ENCODE data around the gene THTPA. TPM values are rescaled to one million over a fixed set of nuclear protein-coding genes. Genes with fewer than 3 reads are reported as not detected.

THTPA gene
- total RNA-seq, 1 donor from 2014 or later: 19.3 TPM

DNA sequence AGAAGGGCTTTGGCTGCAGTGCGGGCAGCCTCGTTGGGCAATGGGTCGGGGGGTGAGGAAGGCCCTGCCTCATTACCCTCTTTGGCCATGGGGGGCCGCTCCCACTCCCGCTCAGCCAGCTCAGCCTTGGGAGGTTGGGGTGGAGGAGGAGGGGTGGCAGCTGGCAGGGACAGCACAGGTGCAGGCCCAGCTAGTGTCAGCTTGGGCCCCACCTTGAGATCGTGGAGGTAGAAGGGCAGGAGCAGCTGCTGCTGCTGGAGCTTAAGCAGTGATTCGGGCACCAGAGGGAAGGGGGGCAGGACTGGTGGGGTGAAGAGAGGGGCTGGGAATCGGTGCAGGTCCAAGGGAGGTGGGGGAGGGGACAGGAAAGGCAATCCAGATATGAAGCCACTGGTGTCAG, 30.5 kb upstream of the THTPA start:
- peaks cover 9% of the 10 kb centered on the region for H3K9me3 Mint-ChIP-seq (ENCODE audit: unreplicated experiment)
- peaks cover 4% of the 10 kb centered on the region for H3K4me1 Mint-ChIP-seq (ENCODE audit: low read depth, unreplicated experiment)
- H3K27me3 Mint-ChIP-seq (ENCODE audit: unreplicated experiment): peaks cover 15% of the 10 kb centered on the region
- H3K27ac Mint-ChIP-seq (ENCODE audit: unreplicated experiment): no peak overlapping the region
- no peak for DNase-seq
- no peak overlapping the region for H3K4me3 Mint-ChIP-seq (ENCODE audit: unreplicated experiment)
- H3K36me3 Mint-ChIP-seq (ENCODE audit: unreplicated experiment): peaks cover 5% of the 10 kb centered on the region
- no peak for TF ChIP-seq CTCF (IDR thresholded peaks at IDR 0.05; ENCODE audit: partially characterized antibody, unreplicated experiment)

- no peak for TF ChIP-seq CTCF (IDR thresholded peaks at IDR 0.05; ENCODE audit: partially characterized antibody, unreplicated experiment)
- H3K27me3 Mint-ChIP-seq (ENCODE audit: unreplicated experiment): peaks cover 13% of the 10 kb centered on the region
- H3K4me3 Mint-ChIP-seq (ENCODE audit: unreplicated experiment): no peak overlapping the region
- H3K9me3 Mint-ChIP-seq (ENCODE audit: unreplicated experiment): peaks cover 13% of the 10 kb centered on the region
- peaks cover 2% of the 10 kb centered on the region for H3K4me1 Mint-ChIP-seq (ENCODE audit: low read depth, unreplicated experiment)
- peak overlapping the region; percentile 45 for H3K27ac Mint-ChIP-seq (ENCODE audit: unreplicated experiment)
- H3K36me3 Mint-ChIP-seq (ENCODE audit: unreplicated experiment): no peaks in the 10 kb centered on the region
- no peak for DNase-seq
These were observed 27.5 kb upstream of the THTPA start for GRCh38 chr14:23528555-23528954.

DNA sequence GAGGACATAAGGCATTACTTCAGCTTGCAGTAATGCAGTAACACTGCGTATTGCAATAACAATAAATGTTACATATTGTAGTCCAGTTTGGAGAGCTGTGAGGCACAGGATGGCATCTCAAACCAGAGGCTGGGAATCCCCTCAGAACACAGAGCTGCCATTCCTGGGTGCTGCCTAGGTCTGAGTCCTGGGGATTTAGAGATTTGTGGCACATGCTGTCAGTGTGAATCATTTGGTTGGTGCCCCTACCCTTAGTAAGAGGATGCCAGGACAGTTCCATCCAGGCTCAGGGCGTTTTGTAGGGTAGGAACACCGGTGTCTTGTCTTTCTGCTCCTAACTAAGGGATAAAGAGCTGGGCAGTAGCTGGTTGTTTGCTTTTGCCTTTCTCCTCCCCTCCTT, 27.1 kb upstream of the THTPA start:
- no peak overlapping the region for H3K27ac Mint-ChIP-seq (ENCODE audit: unreplicated experiment)
- TF ChIP-seq CTCF (IDR thresholded peaks at IDR 0.05; ENCODE audit: partially characterized antibody, unreplicated experiment): no peak
- no peaks in the 10 kb centered on the region for H3K36me3 Mint-ChIP-seq (ENCODE audit: unreplicated experiment)
- H3K9me3 Mint-ChIP-seq (ENCODE audit: unreplicated experiment): peaks cover 13% of the 10 kb centered on the region
- H3K4me3 Mint-ChIP-seq (ENCODE audit: unreplicated experiment): no peak overlapping the region
- peaks cover 2% of the 10 kb centered on the region for H3K4me1 Mint-ChIP-seq (ENCODE audit: low read depth, unreplicated experiment)
- DNase-seq: no peak
- H3K27me3 Mint-ChIP-seq (ENCODE audit: unreplicated experiment): peaks cover 13% of the 10 kb centered on the region

GRCh38 chr14:23530375-23531055, 25.6 kb upstream of the THTPA start:
- no peak for DNase-seq
- Mint-ChIP-seq H3K36me3 (ENCODE audit: unreplicated experiment) (no peaks in the 10 kb centered on the region), H3K27ac (ENCODE audit: unreplicated experiment) (no peak overlapping the region), H3K4me1 (ENCODE audit: low read depth, unreplicated experiment) (peaks cover 2% of the 10 kb centered on the region), H3K9me3 (ENCODE audit: unreplicated experiment) (peaks cover 13% of the 10 kb centered on the region), H3K27me3 (ENCODE audit: unreplicated experiment) (peaks cover 13% of the 10 kb centered on the region), H3K4me3 (ENCODE audit: unreplicated experiment) (no peak overlapping the region)
- no peak for TF ChIP-seq CTCF (IDR thresholded peaks at IDR 0.05; ENCODE audit: partially characterized antibody, unreplicated experiment)

- Mint-ChIP-seq H3K27me3 (ENCODE audit: unreplicated experiment) (peaks cover 10% of the 10 kb centered on the region), H3K4me3 (ENCODE audit: unreplicated experiment) (no peak overlapping the region), H3K9me3 (ENCODE audit: unreplicated experiment) (peaks cover 13% of the 10 kb centered on the region), H3K27ac (ENCODE audit: unreplicated experiment) (no peak overlapping the region), H3K4me1 (ENCODE audit: low read depth, unreplicated experiment) (peaks cover 6% of the 10 kb centered on the region), H3K36me3 (ENCODE audit: unreplicated experiment) (no peaks in the 10 kb centered on the region)
- no peak for DNase-seq
- TF ChIP-seq CTCF (IDR thresholded peaks at IDR 0.05; ENCODE audit: partially characterized antibody, unreplicated experiment): no peak
These were observed 24.7 kb upstream of the THTPA start for GRCh38 chr14:23531391-23531790.

Data from glutamatergic neuron (in vitro differentiated cells).